HuH-7.5 (cell line): Measurements from ENCODE around the gene IL1RL1.
"Not testable (repeated sequence)": the region's sequence is repeated elsewhere in the genome, so short reads cannot be mapped to it uniquely, and the experiment has no call there.

ENCODE experiments used
- DNase-seq: peaks from one replicate; pipeline ENCODE4 v3.0.0; 2011; ENCODE audit warnings: low spot score

IL1RL1 gene

GRCh38 chr2:102294802-102295489, 16.4 kb upstream of the IL1RL1 start:
- DNase-seq: no peak

GRCh38 chr2:102295566-102295965, 15.8 kb upstream of the IL1RL1 start:
- no peak for DNase-seq

GRCh38 chr2:102296449-102296848, 14.9 kb upstream of the IL1RL1 start:
- no peak for DNase-seq

- DNase-seq: no peak
Measured at GRCh38 chr2:102297891-102298290, 13.5 kb upstream of the IL1RL1 start.

GRCh38 chr2:102301867-102302362, 9.4 kb upstream of the IL1RL1 start:
- DNase-seq: no peak

GRCh38 chr2:102302458-102302857, 8.9 kb upstream of the IL1RL1 start:
- DNase-seq: no peak

GRCh38 chr2:102303589-102303988, 7.8 kb upstream of the IL1RL1 start:
- DNase-seq: no peak

- no peak for DNase-seq
Measured at GRCh38 chr2:102304268-102304667, 7.1 kb upstream of the IL1RL1 start.

- DNase-seq: no peak
Measured at GRCh38 chr2:102304711-102305611, 6.4 kb upstream of the IL1RL1 start.

- no peak for DNase-seq
Measured at GRCh38 chr2:102306125-102306524, 5.2 kb upstream of the IL1RL1 start.

GRCh38 chr2:102313025-102313424, 1.7 kb downstream of the IL1RL1 start:
- DNase-seq: no peak

- DNase-seq: no peak
Measured at GRCh38 chr2:102313471-102313870, 2.1 kb downstream of the IL1RL1 start.

GRCh38 chr2:102313950-102314349, 2.6 kb downstream of the IL1RL1 start:
- DNase-seq: no peak

GRCh38 chr2:102315921-102316320, 4.6 kb downstream of the IL1RL1 start:
- no peak for DNase-seq

GRCh38 chr2:102317715-102318114, 6.4 kb downstream of the IL1RL1 start:
- DNase-seq: no peak

- DNase-seq: no peak
Measured at GRCh38 chr2:102318437-102318836, 7.1 kb downstream of the IL1RL1 start.

GRCh38 chr2:102321941-102322719, 10.8 kb downstream of the IL1RL1 start:
- no peak for DNase-seq

- DNase-seq: not testable (repeated sequence)
Measured at GRCh38 chr2:102324914-102325313, 13.6 kb downstream of the IL1RL1 start.

- DNase-seq: no peak
Measured at GRCh38 chr2:102331311-102331980, 20.1 kb downstream of the IL1RL1 start.

- DNase-seq: no peak
Measured at GRCh38 chr2:102334486-102334885, 23.1 kb downstream of the IL1RL1 start.

GRCh38 chr2:102335871-102336366, 24.6 kb downstream of the IL1RL1 start:
- DNase-seq: no peak
